Liver (tissue), 9 donors: ENCODE data around the gene FOLR1. TPM values are rescaled to one million over a fixed set of nuclear protein-coding genes. Genes with fewer than 3 reads are reported as not detected.
"Not testable (repeated sequence)": the region's sequence is repeated elsewhere in the genome, so short reads cannot be mapped to it uniquely, and the experiment has no call there.

Experiments used
- DNase-seq: peaks from one replicate; pipeline ENCODE4 v3.0.0-alpha.2; 2017; ENCODE audit warnings: low spot score
- H3K27ac ChIP-seq, 2 donors: one replicate each; pipeline ENCODE4 v1.7.0; 2013; ENCODE audit warnings: inconsistent platforms in 2 of 2, low read length in 2 of 2, control low read depth in 1 of 2, low read depth in 1 of 2, mild to moderate bottlenecking in 1 of 2
- H3K27me3 ChIP-seq, 4 donors: one replicate each; pipeline versions ENCODE4 v1.6.1 to v1.7.0; 2013; ENCODE audit warnings: low read length in 3 of 4, inconsistent platforms in 1 of 4, mild to moderate bottlenecking in 1 of 4, moderate library complexity in 1 of 4; ENCODE audit not compliant: control insufficient read depth in 4 of 4, insufficient read depth in 4 of 4
- H3K36me3 ChIP-seq, 4 donors: one replicate each; pipeline versions ENCODE4 v1.6.1 to v1.7.0; 2013; ENCODE audit warnings: low read length in 3 of 4, mild to moderate bottlenecking in 3 of 4, low read depth in 1 of 4, moderate library complexity in 1 of 4; ENCODE audit not compliant: control insufficient read depth in 4 of 4, insufficient read depth in 3 of 4
- H3K4me1 ChIP-seq, 4 donors: one replicate each; pipeline versions ENCODE4 v1.6.1 to v1.7.0; 2013; ENCODE audit warnings: low read length in 3 of 4, mild to moderate bottlenecking in 3 of 4, moderate library complexity in 1 of 4; ENCODE audit not compliant: control insufficient read depth in 4 of 4, insufficient read depth in 4 of 4
- H3K4me3 ChIP-seq, 3 donors: one replicate each; pipeline versions ENCODE4 v1.6.1 to v1.7.0; 2013; ENCODE audit warnings: low read length in 3 of 3, control low read depth in 1 of 3, low read depth in 1 of 3, mild to moderate bottlenecking in 1 of 3
- H3K9ac ChIP-seq, 2 donors: one replicate each; pipeline ENCODE4 v1.7.0; 2013; ENCODE audit warnings: low read length in 2 of 2, mild to moderate bottlenecking in 2 of 2, moderate library complexity in 2 of 2, control low read depth in 1 of 2, low read depth in 1 of 2
- H3K9me3 ChIP-seq, 4 donors: one replicate each; pipeline versions ENCODE4 v1.6.1 to v1.7.0; 2013; ENCODE audit warnings: low read length in 3 of 4; ENCODE audit not compliant: control insufficient read depth in 4 of 4
- ZBTB33 ChIP-seq: IDR thresholded peaks from 2 replicates; pipeline ENCODE4 v1.6.1; 2016; ENCODE audit warnings: antibody characterized with exemption
- WGBS: extraction: QIAGEN DNeasy Blood & Tissue Kit; methylation state at CpG from one replicate; pipeline ENCODE4 v1.1.7; 2013; 5-methylcytosine and 5-hydroxymethylcytosine counted together
- polyA plus RNA-seq, 2 donors: library from polyadenylated mRNA; stranded (reverse) in 1 of 2; unstranded in 1 of 2; fragments of 200-250 nt in 1 of 2; fragments of >200 nt in 1 of 2; fragmentation: Nextera tagmentation in 1 of 2; extraction: Ambion mirVana in 1 of 2; gene quantifications; one replicate each; pipeline versions ENCODE4 v1.2.1 to v1.2.3, GENCODE V29; 2013 to 2015
- total RNA-seq, 2 donors: library from RNA; depleted of rRNA; stranded (reverse); fragments of >200 nt; gene quantifications; one replicate each; pipeline ENCODE4 v1.2.3, GENCODE V29; 2014
- donor health status: healthy.
- donor health status: healthy.
- donor health status: healthy.
- donor health status: healthy.
- donor health status: healthy.

The FOLR1 gene
- total and polyA plus RNA-seq, 4 donors: 0.06 to 0.21 (median 0.09) TPM; not detected in 1

GRCh38 chr11:72162891-72163492 lies 28.9 kb upstream of the FOLR1 start:
- no peak for DNase-seq
- WGBS: 89% methylated on average over 16 of the region's 16 CpGs
- H3K4me3 ChIP-seq: no peak overlapping the region

GRCh38 chr11:72164187-72164586 lies 27.8 kb upstream of the FOLR1 start:
- H3K9me3 ChIP-seq, H3K36me3 ChIP-seq, H3K27ac ChIP-seq, H3K4me1 ChIP-seq, DNase-seq, H3K9ac ChIP-seq, H3K4me3 ChIP-seq, H3K27me3 ChIP-seq: not testable (repeated sequence)
- WGBS: 88% methylated on average over 2 of the region's 3 CpGs

More at GRCh38 chr11:72162891-72163492, 28.9 kb upstream of the FOLR1 start:
- no peak overlapping the region for H3K9ac ChIP-seq
- H3K4me1 ChIP-seq: no peaks in the 10 kb centered on the region
- H3K9me3 ChIP-seq: no peaks in the 10 kb centered on the region
- H3K27me3 ChIP-seq: peaks cover 0 to 5% (median 0%) of the 10 kb centered on the region in 4 donors
- no peaks in the 10 kb centered on the region for H3K36me3 ChIP-seq
- no peak for TF ChIP-seq ZBTB33
- no peak overlapping the region for H3K27ac ChIP-seq

GRCh38 chr11:72169046-72169555 lies 22.8 kb upstream of the FOLR1 start:
- not testable (repeated sequence) for H3K4me1 ChIP-seq, DNase-seq, H3K9me3 ChIP-seq, H3K27me3 ChIP-seq, H3K9ac ChIP-seq, H3K4me3 ChIP-seq, H3K36me3 ChIP-seq, H3K27ac ChIP-seq
- 92% methylated on average over 5 of the region's 5 CpGs for WGBS

- H3K36me3 ChIP-seq, H3K9ac ChIP-seq, H3K27ac ChIP-seq, H3K27me3 ChIP-seq, H3K4me3 ChIP-seq, DNase-seq, H3K9me3 ChIP-seq, H3K4me1 ChIP-seq: not testable (repeated sequence)
- 81% methylated on average over 3 of the region's 3 CpGs for WGBS
Observed at GRCh38 chr11:72169754-72170153, 22.2 kb upstream of the FOLR1 start.

- not testable (repeated sequence) for H3K4me1 ChIP-seq, H3K9me3 ChIP-seq, H3K4me3 ChIP-seq, H3K27me3 ChIP-seq, H3K36me3 ChIP-seq, DNase-seq, H3K27ac ChIP-seq, H3K9ac ChIP-seq
- 86% methylated on average over 4 of the region's 4 CpGs for WGBS
Observed at GRCh38 chr11:72172043-72172442, 19.9 kb upstream of the FOLR1 start.
